T-helper 17 cell (primary cell): Measurements from ENCODE around the gene FAM43A. TPM values are rescaled to one million over a fixed set of nuclear protein-coding genes. Genes with fewer than 3 reads are reported as not detected.

ENCODE experiments used
- ATAC-seq: fragments of 150-1000 bp; cut with Tn5 transposase; 2 replicates; pipeline ENCODE4 v1.10.0; 2021; ENCODE audit warnings: mild to moderate bottlenecking, moderate library complexity
- DNase-seq, 3 donors: peaks; one replicate each; pipeline versions ENCODE4 v3.0.0 to v3.0.0-alpha.2; 2020 to 2021
- H3K9me3 ChIP-seq: one replicate; pipeline ENCODE4 v1.7.0; 2013; ENCODE audit warnings: low read length, mild to moderate bottlenecking; ENCODE audit not compliant: control insufficient read depth, poor library complexity, severe bottlenecking
- H3K27ac Mint-ChIP-seq: one replicate; pipeline ENCODE4 v1.8.0; 2022; ENCODE audit warnings: mild to moderate bottlenecking, moderate library complexity, mixed read lengths
- H3K27me3 Mint-ChIP-seq: one replicate; pipeline ENCODE4 v1.8.0; 2022; ENCODE audit warnings: mixed read lengths
- H3K36me3 Mint-ChIP-seq: one replicate; pipeline ENCODE4 v1.8.0; 2022; ENCODE audit warnings: low read depth, mixed read lengths
- H3K4me1 Mint-ChIP-seq: one replicate; pipeline ENCODE4 v1.8.0; 2022; ENCODE audit warnings: mild to moderate bottlenecking, mixed read lengths
- H3K4me3 Mint-ChIP-seq: one replicate; pipeline ENCODE4 v1.8.0; 2022; ENCODE audit warnings: mild to moderate bottlenecking, moderate library complexity, mixed read lengths
- total RNA-seq, 4 donors: library from RNA in 2 of 4; stranded (reverse) in 2 of 4; gene quantifications; one replicate each; pipeline ENCODE4 v1.2.3 and lab custom pipeline; 2022 to 2026

The FAM43A gene
- total RNA-seq, result 1 to 10 TPM; 2.9 to 5.5 TPM
- total RNA-seq (lab: John Stamatoyannopoulos, UW), result 9.2 to 14.9 reads per million in 2 donors

DNA sequence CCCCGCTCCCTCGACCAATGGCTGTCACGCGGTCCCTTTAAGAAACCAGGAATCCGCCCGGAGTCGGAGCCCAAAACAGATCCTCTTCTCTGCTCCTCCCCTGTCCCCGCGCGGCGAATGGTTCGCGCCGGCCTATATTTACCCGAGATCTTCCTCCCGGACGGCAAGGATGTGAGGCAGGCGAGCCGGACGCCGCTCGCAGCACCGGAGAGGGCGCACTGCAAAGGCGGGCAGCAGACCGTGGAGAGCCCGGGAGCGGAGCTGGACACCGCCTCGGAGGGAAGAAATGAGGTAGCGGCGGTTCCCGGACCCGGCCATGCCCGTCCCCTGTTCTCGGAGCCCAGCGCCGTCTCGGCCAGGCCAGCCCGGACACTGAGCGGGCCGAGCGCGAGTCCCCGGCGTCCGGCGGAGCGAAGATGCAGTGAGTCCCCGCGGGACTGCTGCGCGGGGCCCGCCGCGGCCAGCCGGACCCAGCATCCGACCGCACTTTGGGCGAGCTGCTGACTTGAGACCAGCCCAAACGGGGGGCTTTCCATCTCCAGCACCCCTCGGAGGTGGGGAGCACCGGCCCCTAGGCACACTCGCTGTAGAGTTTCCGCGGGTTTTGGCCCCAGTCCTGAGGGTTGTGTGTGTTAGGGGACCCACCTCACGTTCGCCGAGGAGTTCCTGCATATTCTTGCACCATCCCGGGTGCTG lies at the start of gene FAM43A:
Gene FAM43A, plus strand, starts transcription at position 166 of the 696 bp plus-strand sequence. CDS start 944 bp downstream, outside the sequence.
- Mint-ChIP-seq H3K4me3 (peak within 1 kb of the TSS; percentile 95), H3K4me1 (peaks cover 40% of the 10 kb centered on the region), H3K27me3 (no peaks in the 10 kb centered on the region), H3K27ac (peak within 1 kb of the TSS; percentile 65), H3K36me3 (no peaks in the 10 kb centered on the region)
- ATAC-seq (peak; percentile 52), DNase-seq (peak; percentile 48 to 61 (median 48))
- H3K9me3 ChIP-seq, result no peaks in the 10 kb centered on the region

DNA sequence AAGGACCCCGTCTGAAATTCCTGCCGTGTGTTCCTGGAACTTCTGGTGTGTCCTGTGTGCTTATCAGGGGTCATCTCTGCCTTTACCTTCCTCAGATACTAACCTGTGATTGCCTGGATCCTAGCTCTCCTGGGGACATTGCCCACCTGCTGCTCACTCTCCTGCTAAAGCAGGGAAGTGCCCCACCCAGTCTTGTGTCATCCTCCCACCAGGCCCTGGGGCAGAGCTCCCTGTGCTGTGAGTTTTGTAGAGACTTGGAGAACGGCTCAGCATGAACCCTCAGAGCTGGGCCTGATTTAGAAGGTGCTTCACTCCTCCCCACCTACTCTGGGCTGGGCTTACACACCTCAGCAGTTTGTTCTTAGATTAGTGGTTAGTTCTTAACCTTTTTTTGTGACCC lies 48.6 kb upstream of the FAM43A start:
- no peak overlapping the region for H3K4me3 Mint-ChIP-seq
- H3K9me3 ChIP-seq, result no peaks in the 10 kb centered on the region
- DNase-seq, result no peak

DNA sequence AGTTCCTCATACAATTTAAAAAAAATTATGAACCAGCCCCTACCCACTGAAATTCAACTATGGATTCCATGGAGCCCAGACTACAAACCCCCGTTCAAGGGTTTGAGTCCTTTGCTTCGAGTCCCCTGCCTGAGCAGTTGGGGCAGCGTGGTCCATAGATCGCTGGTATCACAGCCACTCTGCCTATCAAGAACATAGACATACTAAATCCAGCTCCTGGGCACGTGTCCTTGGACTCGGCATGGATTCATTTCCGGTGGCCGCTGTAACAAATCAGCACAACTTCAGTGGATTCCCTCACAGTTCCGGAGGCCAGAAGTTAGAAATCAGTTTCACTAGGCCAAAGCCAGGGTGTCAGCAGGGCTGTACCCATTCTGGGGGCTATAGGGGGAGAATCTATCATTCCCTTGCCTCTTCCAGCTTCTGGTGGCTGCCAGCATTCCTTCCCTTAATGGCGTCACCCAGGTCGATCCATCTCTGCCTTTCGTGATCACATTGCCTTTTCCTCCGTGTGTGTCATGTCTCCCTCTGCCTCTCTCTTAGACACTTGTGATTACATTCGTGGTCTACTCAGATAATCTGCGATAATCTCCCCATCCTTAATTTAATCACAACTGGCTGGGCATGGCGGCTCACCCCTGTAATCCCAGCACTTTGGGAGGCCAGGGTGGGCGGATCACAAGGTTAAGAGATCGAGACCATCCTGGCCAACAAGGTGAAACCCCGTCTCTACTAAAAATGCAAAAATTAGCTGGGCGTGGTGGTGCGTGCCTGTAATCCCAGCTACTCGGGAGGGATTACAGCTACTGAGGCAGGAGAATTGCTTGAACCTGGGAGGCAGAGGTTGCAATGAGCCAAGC lies 47.9 kb upstream of the FAM43A start:
- Mint-ChIP-seq H3K4me3 (no peak overlapping the region), H3K27me3 (no peaks in the 10 kb centered on the region), H3K36me3 (peaks cover 4% of the 10 kb centered on the region), H3K4me1 (peaks cover 15% of the 10 kb centered on the region), H3K27ac (no peak overlapping the region)
- ATAC-seq, result no peak
- DNase-seq, result no peak
- no peaks in the 10 kb centered on the region for H3K9me3 ChIP-seq

More for the DNA sequence above, 48.6 kb upstream of the FAM43A start:
- H3K36me3 Mint-ChIP-seq, result peaks cover 2% of the 10 kb centered on the region
- H3K27ac Mint-ChIP-seq, result peak overlapping the region; percentile 78
- no peaks in the 10 kb centered on the region for H3K27me3 Mint-ChIP-seq
- H3K4me1 Mint-ChIP-seq, result peaks cover 15% of the 10 kb centered on the region
- no peak for ATAC-seq

GRCh38 chr3:194638991-194639605 lies 46.6 kb upstream of the FAM43A start:
- peaks cover 8% of the 10 kb centered on the region for H3K36me3 Mint-ChIP-seq
- ATAC-seq, result no peak
- DNase-seq, result no peak
- peaks cover 13% of the 10 kb centered on the region for H3K4me1 Mint-ChIP-seq
- peak overlapping the region; percentile 37 for H3K27ac Mint-ChIP-seq
- H3K9me3 ChIP-seq, result no peaks in the 10 kb centered on the region
- no peaks in the 10 kb centered on the region for H3K27me3 Mint-ChIP-seq
- no peak overlapping the region for H3K4me3 Mint-ChIP-seq

DNA sequence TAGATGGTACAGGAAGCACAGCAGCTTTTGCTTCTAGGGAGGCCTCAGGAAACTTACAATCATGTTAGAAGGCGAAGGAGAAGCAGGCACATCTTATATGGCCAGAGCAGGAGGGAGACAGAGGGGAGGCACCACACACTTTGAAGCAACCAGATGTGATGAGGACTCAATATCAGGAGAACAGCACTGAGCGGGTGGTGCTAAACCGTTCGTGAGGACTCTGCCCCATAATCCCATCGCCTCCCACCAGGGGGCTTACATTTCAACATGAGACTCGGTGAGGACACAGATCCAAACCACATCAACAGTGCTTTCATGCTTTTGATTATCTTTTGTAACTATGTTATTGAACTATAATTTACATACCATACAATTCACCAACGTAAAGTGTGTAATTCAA lies 44.9 kb upstream of the FAM43A start:
- no peaks in the 10 kb centered on the region for H3K27me3 Mint-ChIP-seq

DNA sequence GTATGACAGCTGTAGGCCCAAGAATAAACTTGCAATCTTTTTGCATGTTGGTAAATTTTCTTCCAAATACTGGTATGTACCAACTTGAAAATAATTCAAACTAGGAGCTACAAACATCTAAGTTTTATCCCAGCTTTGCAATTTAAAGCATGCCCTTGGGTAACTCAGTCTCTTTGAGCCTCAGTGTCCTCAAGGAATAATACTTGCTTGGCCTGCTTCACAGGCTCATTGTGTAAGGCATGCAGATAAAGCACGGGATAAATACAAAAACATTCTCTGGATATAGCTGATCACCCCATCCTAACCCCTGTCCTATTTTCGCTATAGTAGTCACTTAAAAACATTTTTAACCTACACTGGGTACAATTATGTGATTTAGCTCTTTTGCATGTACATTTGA lies 42.9 kb upstream of the FAM43A start:
- ATAC-seq, result no peak
- Mint-ChIP-seq H3K27me3 (no peaks in the 10 kb centered on the region), H3K27ac (no peak overlapping the region), H3K4me3 (no peak overlapping the region), H3K4me1 (peaks cover 8% of the 10 kb centered on the region), H3K36me3 (peaks cover 13% of the 10 kb centered on the region)
- no peaks in the 10 kb centered on the region for H3K9me3 ChIP-seq
- no peak for DNase-seq

More for the DNA sequence above, 44.9 kb upstream of the FAM43A start:
- no peak overlapping the region for H3K4me3 Mint-ChIP-seq
- peak overlapping the region; percentile 16 for H3K27ac Mint-ChIP-seq
- ATAC-seq (peak; percentile 68), DNase-seq (peak in 1 of 3 donors; percentile 17)
- peaks cover 10% of the 10 kb centered on the region for H3K4me1 Mint-ChIP-seq
- peaks cover 13% of the 10 kb centered on the region for H3K36me3 Mint-ChIP-seq
- no peaks in the 10 kb centered on the region for H3K9me3 ChIP-seq

- ATAC-seq (no peak), DNase-seq (no peak)
- Mint-ChIP-seq H3K27me3 (no peaks in the 10 kb centered on the region), H3K4me3 (no peak overlapping the region), H3K4me1 (peaks cover under 1% of the 10 kb centered on the region), H3K36me3 (peaks cover 12% of the 10 kb centered on the region), H3K27ac (no peak overlapping the region)
- H3K9me3 ChIP-seq, result no peaks in the 10 kb centered on the region
Measured at GRCh38 chr3:194647747-194648146, 37.9 kb upstream of the FAM43A start.

DNA sequence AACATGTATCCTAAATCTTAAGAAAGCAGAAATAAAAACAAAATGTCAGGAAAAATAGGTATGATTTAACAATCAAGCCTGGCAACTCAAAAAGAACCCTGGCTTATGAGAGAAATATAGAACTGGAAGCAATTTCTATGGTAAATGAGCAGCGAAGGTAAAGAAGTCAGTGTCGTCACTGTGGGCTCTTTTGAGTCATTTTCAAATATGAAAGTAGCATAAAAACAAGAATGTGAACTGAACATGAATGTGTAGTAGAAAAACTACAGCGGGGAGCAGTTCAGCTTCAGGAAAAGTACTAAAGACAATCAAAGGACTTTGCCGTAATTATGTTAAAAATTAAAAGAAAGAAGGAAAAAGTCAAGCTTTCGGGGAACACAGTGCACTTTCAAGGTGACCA lies 31.2 kb upstream of the FAM43A start:
- Mint-ChIP-seq H3K27ac (peak overlapping the region; percentile 69), H3K36me3 (peaks cover 11% of the 10 kb centered on the region), H3K4me3 (no peak overlapping the region), H3K4me1 (peaks cover 10% of the 10 kb centered on the region), H3K27me3 (no peaks in the 10 kb centered on the region)
- DNase-seq, result no peak
- no peak for ATAC-seq
- H3K9me3 ChIP-seq, result no peaks in the 10 kb centered on the region

DNA sequence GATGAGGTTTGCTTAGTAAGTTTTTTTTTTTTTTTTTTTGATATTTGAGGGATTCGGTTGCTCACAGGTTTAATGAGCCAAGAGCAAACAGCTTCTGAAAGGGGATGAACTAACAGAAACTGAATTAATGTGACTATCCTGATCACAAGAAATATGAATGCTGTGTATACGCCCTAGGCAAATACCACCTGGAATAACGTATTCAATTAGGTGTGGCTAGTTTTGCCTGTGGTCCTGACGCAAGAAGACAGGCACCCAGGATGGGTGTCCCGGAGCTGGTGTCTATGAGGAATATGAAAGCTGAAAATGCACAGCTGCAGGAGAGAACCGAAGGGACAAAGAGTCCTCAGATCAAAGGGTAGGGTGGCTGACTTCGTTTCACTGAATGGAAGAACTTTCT lies 28.2 kb upstream of the FAM43A start:
- no peak overlapping the region for H3K4me3 Mint-ChIP-seq
- peaks cover 10% of the 10 kb centered on the region for H3K36me3 Mint-ChIP-seq
- no peak for ATAC-seq
- peaks cover 17% of the 10 kb centered on the region for H3K4me1 Mint-ChIP-seq
- DNase-seq, result no peak
- H3K9me3 ChIP-seq, result no peaks in the 10 kb centered on the region
- no peaks in the 10 kb centered on the region for H3K27me3 Mint-ChIP-seq
- H3K27ac Mint-ChIP-seq, result no peak overlapping the region

- Mint-ChIP-seq H3K27me3 (no peaks in the 10 kb centered on the region), H3K4me3 (no peak overlapping the region), H3K4me1 (peaks cover 18% of the 10 kb centered on the region), H3K27ac (no peak overlapping the region), H3K36me3 (peaks cover 7% of the 10 kb centered on the region)
- DNase-seq (no peak), ATAC-seq (no peak)
- no peaks in the 10 kb centered on the region for H3K9me3 ChIP-seq
Measured at GRCh38 chr3:194658477-194659242, 27.0 kb upstream of the FAM43A start.

DNA sequence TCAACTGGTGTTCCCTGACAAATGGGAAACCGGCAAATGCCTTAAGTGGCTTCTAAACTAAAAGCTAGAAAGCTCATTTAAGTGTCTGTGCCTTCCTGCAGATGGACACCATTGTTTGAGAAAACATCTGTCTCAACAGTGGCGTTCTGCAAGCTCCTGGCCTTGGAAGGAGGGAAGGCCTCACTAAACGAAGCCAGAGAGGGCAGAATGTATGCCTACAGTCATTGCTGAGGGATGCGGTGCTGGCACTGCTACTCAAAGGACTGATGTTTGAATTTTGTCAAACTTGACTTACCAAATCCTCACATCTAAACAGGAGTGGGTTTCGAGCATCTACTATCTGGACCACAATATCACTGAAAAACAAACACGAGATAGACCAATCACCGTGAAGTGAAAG lies 25.9 kb upstream of the FAM43A start:
- no peak for ATAC-seq
- Mint-ChIP-seq H3K4me1 (peaks cover 12% of the 10 kb centered on the region), H3K27ac (no peak overlapping the region)

DNA sequence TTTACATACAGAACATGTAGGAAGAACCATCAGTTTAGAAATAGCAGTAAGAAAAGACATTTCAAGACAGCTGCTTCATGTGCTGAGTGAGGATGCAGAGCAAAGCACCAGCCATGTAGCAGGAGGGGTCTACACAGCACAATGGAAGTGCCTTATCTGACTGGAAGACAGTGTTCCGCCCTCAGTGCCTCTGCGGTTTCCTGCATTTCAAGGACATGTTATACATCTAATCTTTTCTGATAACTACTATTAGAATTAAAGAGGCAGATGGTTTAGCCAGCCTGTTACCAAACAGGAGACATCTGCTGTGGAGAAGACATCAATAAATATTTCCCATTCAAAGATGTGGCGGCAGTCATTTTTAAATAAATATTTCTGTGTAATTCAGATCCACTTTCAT lies 24.3 kb upstream of the FAM43A start:
- peaks cover 13% of the 10 kb centered on the region for H3K4me1 Mint-ChIP-seq
- H3K9me3 ChIP-seq, result no peaks in the 10 kb centered on the region
- ATAC-seq (peak; percentile 42), DNase-seq (no peak)
- H3K27me3 Mint-ChIP-seq, result no peaks in the 10 kb centered on the region
- H3K4me3 Mint-ChIP-seq, result no peak overlapping the region
- peaks cover 5% of the 10 kb centered on the region for H3K36me3 Mint-ChIP-seq
- H3K27ac Mint-ChIP-seq, result no peak overlapping the region

More for the DNA sequence above, 25.9 kb upstream of the FAM43A start:
- H3K4me3 Mint-ChIP-seq, result no peak overlapping the region
- H3K36me3 Mint-ChIP-seq, result peaks cover 2% of the 10 kb centered on the region
- no peak for DNase-seq
- H3K27me3 Mint-ChIP-seq, result no peaks in the 10 kb centered on the region
- no peaks in the 10 kb centered on the region for H3K9me3 ChIP-seq
